Activated CD4-positive, alpha-beta T cell treated with anti-CD3 and anti-CD28 coated beads, Interleukin-2, amount 50 U/mL, for 16 hours (primary cell): ENCODE data around the gene ZNF827.
A peak's percentile ranks its signal among the peaks of the same experiment; 100 is the strongest.

ENCODE experiments used
- DNase-seq: peaks from one replicate; pipeline ENCODE4 v3.0.0-alpha.2; 2020

ZNF827 gene

DNA sequence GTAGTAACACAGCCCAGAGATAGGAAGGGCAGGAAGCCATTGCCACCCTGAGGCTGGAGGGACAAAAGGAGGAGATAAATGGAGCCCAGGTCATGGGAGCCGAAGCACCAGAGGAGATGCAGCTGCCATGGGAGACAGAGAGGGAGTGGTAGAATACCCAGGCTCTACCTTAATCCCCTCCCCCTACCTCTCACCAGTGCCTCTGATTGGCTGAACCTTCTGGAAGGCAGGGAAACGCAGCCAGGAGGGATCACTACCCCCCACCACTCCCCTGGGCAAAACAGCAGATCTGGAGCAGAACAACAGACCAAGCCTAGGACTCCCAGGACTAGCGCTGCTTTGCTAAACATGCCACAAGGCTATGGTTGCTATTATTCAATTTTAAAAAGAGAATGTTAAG lies 114.2 kb downstream of the ZNF827 start:
- no peak for DNase-seq

DNA sequence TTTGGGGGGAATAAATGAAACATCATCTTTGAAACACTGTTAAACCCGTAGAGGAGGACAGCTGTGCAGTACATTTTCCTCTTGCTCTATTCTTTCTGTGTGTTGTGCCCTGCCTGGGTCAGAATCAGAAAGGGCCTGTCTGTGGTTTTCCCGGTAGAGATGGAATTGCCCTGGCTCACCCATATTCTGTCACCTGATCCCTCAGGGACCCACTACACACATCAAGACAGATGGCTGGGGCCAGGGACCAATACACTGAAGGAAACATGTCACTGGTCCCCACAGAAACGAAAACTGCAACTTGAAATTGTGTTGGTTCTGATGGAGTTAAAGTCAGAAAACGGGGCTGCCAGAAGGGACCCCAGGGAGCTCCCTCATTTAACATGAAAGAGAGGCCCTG lies 114.9 kb downstream of the ZNF827 start:
- no peak for DNase-seq

DNA sequence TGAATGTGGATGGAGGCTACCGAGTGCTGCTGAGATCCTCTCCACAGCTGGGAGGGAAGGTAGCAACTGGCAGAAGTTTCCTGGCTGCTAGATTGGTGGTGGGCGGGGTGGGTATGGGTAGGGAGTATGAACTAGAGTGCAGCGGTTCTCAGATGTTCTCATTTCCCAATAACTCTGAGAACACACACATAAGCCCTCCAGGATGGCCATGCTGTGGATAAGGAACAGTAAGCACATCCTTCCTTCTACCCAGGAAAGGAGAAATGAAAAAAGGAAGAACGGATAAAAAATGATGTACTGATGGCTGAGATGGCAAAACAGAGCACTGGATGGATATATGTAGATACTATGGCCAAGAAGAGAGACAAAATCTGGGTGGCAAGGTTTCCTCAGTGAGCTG lies 116.0 kb downstream of the ZNF827 start:
- DNase-seq, result no peak

DNA sequence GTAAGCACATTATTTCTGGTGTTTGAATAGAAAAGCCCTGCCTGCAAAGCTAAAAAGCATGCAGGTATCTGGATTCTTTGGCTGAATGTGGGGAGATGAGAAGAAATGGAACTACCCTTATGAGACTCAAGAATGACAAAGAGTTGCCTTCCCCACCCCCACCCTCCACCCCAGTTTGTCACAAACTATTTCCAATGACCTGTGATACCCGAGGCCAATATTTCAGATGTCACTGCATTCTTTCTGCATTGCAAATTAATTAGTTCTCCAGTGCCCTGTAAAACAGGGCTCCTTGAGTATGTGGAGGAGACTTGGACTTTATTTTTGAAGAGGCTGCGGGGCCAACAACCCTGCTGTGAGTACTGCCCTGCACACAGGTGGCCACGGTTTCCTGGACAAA lies 116.4 kb downstream of the ZNF827 start:
- no peak for DNase-seq

DNA sequence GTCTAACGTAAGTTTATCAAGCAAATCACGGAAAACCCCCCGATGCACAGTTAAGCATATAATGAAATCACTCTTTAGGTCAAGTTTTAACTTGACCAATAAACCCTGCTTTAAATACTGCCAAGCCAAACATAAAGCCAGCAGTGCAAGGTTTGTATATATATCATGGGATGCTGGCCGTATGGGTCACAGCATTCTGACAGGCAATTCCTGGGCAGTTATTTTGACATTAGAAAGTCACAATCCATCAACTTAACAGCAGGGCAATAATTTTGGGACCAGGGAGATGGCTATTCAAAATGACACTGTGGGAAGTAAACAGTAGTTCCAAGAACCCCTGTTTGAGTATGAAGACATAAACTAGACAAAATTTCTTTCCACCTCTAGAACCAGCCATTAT lies 116.9 kb downstream of the ZNF827 start:
- no peak for DNase-seq

DNA sequence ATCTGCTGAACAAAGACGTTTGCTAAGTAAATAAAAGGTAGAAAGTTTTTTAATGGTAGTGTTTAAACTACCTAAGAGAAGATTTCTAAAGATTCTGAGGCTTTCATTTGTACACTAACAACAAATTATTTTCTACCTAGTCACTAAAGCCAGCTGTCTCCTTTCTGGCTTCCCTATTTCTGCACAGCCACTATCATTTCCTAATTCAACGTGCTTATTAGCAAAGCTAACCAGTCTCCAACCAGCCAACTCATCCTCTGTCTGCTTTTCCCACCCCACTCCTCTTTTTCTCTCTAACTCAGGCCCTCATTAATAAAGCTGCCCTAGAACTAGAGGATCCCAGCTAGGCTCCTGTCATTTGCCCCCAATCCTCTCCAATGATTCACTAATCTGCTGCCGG lies 118.2 kb downstream of the ZNF827 start:
- DNase-seq, result no peak

DNA sequence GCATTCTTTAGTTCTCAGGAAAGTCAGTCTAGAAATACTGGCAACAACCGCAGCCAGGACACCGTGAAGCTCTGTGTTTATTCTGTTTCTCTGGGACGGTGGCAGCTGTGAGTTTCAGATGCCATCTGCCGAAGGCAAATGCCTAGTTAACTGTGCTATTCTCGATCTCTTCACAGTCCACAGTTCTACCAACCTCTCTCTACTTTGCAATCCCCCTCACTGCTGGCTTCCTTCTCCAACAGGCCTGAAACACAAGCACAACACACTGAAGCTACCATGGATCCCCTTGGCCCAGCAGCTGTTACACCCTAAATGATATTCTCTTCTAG lies 118.8 kb downstream of the ZNF827 start:
- DNase-seq, result no peak

DNA sequence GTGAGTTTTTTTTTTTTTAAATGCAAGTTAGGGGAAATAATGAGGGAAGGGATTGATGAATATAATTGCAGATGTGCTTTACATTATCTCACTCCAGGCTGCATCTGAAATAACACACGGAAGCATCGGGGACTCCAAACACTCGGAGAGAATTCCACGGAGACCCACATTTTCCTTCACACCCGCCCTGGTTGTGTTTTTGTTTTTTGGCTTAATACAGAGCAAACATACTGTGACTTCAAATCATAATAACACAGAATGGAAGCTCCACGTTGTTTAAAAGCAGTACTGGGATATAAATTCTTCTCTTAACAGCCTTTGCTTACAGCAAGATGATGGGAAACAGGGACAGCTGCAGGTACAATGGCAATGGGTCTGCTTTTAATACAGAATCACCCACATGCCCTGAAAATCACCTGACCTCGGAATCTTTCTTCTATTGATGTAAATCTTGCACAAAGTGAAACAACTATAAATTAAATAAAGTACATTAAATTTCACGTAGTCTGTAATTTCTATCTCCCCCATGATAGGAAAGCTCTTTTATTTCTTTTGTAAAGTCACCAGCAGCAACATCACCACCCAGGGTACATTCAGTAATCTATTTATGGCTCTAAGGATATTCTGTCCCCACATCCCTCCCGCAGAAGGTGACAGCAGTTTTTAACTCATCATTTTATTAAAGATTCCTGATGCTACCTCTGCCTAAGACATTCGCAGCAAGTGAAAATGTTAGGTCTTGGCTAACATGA lies 119.3 kb downstream of the ZNF827 start:
- no peak for DNase-seq

DNA sequence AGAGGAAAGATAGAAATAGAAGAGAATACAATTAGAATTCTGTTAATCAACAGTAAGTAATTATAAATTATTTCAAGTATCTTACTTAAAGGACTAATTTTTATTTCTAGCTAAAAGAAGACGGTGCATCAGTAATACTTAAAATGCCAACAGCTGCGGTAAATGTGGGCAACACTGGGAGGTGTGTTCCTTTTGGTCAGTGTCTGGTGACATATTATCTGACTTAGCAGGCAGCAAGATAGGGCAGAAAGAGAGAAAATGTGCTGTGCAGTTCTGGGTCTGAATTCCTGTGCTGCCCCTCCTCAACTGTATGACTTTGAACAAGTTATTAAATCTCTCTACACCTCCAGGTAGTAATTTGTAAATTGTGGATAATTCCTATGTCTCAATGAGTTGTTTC lies 120.6 kb downstream of the ZNF827 start:
- DNase-seq, result no peak

DNA sequence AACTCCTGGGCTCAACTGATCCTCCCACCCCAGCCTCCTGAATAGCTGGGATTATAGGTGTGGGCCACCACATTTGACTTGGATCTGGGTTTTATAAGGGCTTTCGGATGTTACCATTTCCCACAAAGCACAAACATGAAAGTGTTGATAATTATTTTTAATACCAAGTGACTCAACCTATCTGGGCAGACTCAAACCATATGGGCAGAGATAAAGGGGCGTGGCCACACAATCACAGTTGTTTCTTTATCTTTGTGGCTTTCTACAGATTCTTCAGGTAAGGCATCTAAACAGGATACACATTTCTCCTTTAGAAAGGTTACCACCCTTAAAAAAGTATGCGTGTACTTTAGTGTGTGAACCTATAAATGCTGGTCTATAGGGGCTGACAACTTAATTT lies 122.5 kb downstream of the ZNF827 start:
- no peak for DNase-seq

DNA sequence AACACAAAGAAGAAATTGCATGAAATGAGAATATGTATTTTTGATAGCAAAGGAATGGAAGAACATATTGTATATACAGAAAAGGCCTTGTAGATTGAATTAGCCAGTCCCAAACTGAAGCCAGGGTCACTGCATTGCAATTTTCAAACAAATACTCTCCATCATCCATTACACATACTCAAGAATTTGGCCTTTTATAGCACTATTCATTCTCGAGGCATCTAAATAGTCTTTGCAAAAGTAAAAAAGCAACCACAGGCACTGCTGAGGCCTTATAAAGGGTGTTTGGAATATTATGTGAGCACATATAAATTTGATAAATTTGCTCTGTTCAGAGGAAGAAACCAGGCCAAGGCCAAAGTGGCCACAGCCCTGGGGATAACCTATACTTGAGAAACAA lies 123.0 kb downstream of the ZNF827 start:
- DNase-seq, result no peak

DNA sequence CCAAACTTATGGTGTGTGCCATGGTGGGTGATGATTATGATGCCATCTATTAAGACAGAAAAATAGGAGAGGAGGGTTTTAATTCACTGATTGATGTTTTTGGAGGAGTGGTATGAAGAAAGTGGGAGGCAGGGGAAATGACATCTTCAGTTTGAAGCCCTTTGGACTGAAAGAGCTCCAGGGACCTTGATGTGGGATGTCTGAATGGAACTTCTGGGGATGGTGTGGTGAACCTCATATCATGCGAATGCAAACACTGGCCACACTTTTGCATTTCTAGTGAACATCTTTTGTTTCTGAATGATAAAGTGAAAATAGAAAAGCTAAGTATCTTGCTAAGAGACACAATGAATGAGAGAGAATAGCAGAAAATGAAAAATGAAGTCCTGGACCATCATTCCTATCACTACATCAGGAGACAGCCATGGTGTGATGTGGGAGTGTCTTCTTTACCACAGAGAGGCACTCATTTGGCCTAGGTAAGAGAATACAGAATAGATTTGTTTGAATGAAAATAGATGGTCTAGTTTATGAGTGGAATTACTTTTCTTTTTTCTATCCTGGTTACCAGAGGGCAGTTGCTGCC lies 123.5 kb downstream of the ZNF827 start:
- DNase-seq, result no peak

DNA sequence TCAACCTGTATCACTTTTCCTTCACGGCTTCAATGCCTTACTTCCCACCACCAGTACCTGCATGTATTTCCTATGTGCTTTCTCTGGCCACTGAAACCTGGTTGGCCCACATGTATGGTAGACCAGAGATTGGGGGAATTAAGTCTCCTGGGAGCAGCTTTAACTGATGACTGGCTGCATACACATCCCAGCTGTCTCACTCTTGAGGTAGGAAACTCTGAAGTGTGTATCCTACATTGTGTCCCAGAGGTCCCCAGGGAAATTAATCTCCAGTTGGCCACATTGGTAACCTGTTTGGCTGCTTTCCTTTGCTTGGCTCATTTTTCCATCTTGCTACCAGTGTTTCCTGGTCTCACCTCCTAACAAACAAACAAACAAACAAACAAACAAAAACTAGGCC lies 124.4 kb downstream of the ZNF827 start:
- no peak for DNase-seq

DNA sequence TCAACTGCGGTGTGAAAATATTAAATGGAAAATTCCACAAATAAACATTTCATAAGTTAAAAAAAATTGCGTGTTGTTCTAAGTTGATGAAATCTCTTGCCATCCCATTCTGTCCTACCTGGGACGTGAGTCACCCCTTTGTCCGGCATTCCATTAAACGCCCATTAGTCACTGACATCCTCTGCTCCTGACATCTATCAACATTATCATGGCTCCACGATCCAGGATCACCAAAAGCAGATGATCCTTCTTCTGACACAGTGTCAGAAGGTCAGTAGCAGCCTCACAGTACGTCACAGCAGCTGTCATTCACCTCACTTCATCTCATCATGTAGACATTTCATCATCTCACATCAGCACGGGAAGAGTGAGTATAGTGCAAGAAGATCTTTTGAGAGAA lies 125.7 kb downstream of the ZNF827 start:
- no peak for DNase-seq

DNA sequence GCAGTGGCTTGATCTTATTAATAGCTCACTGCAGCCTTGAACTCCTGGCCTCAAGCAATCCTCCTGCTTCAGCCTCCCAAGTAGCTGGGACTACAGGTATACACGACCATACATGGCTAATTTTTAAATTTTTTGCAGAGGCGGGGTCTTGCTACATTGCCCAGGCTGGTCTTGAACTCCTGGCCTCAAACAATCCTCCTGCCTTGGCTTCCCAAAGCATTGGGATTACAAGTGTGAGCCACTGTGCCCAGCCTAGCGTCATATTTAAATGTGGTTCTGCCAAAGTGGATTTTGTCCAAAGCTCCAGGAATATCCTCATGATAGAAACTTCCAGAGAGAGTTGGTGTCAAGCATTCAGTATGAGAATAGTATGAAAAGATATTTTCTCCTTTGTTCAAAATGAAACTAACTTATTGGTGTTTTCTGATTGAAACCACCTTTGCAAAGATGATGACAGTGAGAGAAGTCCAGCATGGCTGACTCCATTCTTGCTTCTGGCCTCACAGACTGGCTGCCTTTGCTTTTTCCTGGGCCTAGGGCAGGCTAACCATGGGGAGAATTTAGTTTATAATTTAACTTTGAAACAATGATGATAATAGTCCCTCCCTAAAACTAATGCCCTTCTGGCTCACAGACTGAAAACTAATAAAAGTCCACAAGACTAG lies 129.6 kb downstream of the ZNF827 start:
- peak; percentile 51 for DNase-seq

DNA sequence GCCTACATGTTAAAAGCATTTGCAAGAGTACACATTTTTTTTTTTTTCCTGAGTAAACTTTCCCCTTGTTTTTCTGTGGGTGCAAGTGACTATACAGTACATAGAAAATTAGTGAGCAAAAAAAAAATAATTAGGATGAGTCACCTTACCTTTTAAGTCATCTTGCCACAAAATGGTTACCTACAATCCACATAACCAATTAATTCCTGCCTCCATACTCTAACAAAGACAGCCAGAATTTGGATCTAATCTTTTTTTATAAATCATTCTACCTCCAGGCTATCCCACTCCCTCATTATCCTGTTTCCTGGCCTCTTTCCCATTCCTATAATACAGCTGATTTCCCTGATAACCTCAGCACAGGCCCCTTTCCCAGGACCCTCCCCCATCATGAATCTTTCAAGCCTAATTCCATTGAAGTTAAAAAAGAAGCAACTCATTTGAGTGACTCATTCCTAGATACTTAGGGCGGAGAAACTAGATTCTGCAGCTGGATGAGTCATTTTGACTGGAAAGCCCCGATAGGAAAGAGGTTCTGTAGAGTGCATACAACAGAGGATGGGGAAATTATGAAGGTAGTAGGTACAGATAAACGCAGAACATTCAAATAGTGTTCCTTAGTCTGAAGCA lies 130.5 kb downstream of the ZNF827 start:
- peak; percentile 93 for DNase-seq

DNA sequence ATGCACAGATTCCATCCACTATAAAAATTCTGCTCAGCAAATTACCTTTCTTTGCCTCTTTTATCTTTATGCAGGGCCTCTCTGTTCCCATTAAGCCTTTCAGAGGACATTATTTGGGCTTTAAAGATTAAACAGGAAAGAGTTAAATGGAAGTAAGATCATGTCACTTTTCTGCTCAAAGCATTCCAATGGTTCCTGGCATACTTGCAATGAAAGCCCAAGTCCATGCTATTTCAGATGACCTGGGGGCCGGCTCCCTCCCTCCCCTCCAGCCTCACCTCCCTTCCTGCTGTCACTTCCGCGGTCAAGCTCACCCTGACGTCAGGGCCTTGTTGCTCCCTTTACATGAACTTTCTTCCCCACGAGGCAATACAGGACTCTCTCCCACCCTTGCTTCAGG lies 133.1 kb downstream of the ZNF827 start:
- no peak for DNase-seq

DNA sequence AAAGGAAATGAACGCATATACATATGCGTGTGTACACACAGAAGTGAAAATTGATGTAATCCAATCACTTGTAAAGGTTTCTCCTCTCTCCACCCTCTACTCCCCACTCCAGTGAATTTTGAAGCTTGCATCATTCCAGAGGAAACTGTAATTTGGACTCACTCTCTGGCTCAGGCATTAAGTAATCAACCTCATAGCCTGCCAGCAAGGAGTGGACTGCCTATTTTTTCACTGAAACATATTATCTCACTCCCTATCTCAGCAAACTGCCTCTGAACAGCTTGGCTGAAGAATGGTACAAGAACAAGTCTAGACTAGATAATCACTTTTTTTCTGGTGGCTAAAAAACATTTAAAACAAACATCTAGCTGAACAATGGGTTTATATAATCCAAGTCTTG lies 134.5 kb downstream of the ZNF827 start:
- DNase-seq, result no peak

DNA sequence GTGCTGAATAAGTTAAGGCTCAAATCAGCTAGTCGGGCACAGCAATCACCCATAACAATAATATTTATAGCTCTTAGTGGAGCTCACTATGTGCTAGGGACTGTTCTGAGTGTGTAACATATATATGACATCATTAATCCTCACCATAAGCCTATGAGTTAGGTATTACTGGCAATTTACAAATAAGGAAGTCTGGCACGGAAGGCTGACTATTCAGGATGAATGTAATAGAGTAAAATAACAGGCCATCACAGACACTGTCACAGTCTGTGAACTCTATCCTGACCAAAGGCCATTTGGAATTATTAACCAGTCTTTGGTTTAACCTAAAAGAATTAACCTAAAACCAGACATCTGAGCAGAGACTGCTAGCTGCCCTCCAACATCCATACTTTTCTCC lies 139.4 kb downstream of the ZNF827 start:
- DNase-seq, result no peak

DNA sequence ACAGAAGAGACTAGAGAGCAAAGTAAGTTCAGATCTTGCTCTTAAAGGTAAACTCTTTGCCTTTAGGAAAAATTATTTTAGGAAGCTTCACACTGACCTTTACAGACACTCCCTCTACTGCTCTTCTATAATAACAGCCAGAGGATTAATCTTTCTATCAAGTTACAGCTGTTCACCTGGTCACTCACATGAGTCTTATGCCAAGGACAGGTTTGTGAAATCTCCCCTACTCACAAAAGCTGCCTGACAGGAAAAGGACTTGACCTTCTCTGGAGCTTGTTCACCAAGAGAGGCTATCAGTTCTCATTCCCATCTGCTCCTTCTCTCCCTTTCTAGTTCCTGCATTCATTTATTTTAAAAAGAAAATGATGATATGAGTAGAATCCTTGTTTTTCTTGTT lies 141.3 kb downstream of the ZNF827 start:
- no peak for DNase-seq

DNA sequence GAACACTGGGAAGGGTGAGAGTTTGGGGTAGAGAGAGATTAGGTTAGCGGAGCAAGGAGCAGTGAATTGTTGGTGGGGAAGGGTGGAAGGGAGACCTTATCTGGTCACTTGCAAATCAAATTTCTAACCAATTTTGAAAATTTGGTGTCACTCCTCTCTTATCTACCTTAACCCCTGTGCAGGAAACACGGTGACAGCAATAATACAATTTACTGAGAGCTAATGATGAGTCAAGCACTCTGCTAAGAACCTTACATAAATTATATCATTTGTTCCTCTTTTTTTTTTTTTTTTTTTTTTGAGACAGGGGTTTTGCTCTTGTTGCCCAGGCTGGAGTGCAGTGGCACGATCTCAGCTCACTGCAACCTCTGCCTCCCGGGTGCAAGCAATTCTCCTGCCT lies 142.3 kb downstream of the ZNF827 start:
- DNase-seq, result no peak

DNA sequence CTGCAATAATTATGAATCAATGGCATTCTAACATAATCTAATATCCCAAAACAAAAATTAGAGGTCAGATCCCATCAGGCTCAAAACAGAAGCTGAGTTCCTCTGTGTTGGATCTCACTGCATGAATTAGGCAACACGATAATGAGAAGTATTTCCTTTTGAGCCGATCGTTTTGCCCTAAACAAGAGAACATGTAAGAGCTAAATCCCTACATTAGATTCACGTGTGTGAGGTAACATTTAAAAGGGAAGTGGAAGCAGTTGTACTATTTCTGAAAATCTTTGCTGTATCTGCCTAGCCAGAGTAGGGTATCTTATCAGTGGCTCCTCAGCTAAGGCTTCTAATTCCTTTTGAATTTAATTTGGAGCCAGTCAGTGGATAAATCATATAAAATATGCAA lies 143.1 kb downstream of the ZNF827 start:
- no peak for DNase-seq

DNA sequence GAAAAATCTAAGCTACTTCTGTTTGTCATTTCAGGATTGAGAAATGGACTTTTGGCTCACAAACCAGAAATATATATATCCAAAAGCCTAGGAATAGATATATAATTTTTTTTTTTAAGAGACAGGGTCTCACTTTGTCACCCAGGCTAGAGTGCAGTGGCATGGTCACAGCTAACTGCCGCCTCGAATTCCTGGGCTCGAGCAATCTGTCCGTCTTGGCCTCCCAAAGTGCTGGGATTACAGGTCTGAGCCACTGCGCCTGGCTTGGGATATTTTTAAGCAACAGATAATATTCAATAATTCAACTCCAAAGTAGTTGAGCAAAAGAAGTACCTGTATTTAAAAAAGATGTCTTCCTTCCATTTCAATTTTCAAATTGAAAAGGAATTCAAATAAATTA lies 146.2 kb downstream of the ZNF827 start:
- no peak for DNase-seq

DNA sequence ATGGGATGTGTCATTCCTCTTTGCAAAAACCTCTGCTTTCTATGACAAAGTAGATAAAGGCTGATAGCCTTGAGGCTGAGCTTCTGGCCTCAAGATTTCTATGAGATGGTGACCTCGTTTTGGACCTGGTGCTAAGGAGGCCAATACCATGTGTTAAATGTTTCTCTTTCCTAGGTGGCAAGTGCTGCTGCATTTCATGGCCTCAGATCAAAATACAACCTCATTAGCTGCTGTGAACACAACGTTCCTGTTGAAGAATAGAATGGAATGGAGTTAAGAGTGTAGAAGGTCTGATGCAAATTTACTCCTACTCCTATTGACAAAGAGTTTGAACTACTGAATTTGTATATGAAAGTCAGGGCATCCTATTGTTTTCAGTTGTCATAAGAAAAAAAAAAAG lies 146.6 kb downstream of the ZNF827 start:
- DNase-seq, result no peak
